Measurements from ENCODE around the gene HTR1D.

GRCh38 chr1:23209770-23210169 is 7.5 kb downstream of the HTR1D start:
- TF ChIP-seq ZNF274 (IDR thresholded peaks at IDR 0.05; ENCODE audit: low read depth, low read length): no peak
- no peak for TF ChIP-seq SUZ12 (IDR thresholded peaks at IDR 0.05; ENCODE audit: extremely low read depth, insufficient read depth, insufficient read length)
- TF ChIP-seq YY1 (IDR thresholded peaks at IDR 0.05; ENCODE audit: insufficient read depth, insufficient read length): no peak

Data from NT2/D1 (cell line).